ENCODE data around the gene PATL2. TPM values are rescaled to one million over a fixed set of nuclear protein-coding genes. Genes with fewer than 3 reads are reported as not detected.
A peak's percentile ranks its signal among the peaks of the same experiment; 100 is the strongest.
"Not testable (repeated sequence)": the region's sequence is repeated elsewhere in the genome, so short reads cannot be mapped to it uniquely, and the experiment has no call there.

The PATL2 gene
- total RNA-seq, 2 experiments from 2014 or later: 4.8 to 8.8 TPM

DNA sequence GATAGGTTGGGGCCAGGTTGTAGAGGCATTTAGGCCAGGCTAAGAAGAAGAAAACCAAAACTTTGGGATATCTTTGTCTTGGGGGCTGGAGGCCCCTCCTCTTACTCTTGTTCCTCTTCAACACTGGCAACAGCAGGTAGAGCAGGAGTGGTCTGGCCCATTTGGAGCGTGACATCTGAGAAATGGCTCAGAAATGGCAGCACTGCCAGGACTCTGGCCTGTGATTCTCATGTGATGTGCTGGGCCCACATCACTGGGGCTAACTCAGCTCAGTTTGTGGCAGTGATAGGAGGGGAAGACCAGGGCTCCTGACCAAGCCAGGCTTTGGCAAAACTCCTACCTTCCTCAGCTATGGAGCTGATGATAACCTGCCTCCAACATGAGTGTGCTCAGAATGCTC is 18.5 kb downstream of the PATL2 start:
- no peaks in the 10 kb centered on the region for H3K9me3 ChIP-seq (ENCODE audit: low read length)
- no peak overlapping the region for H2AFZ ChIP-seq (ENCODE audit: low read length)
- no TSS peak for BruUV-seq (replicated peaks)
- H3K4me2 ChIP-seq (ENCODE audit: low read length): no peak overlapping the region
- ChIA-PET CTCF (ENCODE audit: unreplicated experiment) (no interaction called here), POLR2A (no interaction called here)
- no peaks in the 10 kb centered on the region for H3K79me2 ChIP-seq (ENCODE audit: insufficient read depth, low read depth, low read length)
- H3K4me1 ChIP-seq (ENCODE audit: insufficient read depth, low read length, poor library complexity, severe bottlenecking): no peaks in the 10 kb centered on the region
- no peaks in the 10 kb centered on the region for H3K36me3 ChIP-seq (ENCODE audit: insufficient read depth, low read length)
- H3K27ac ChIP-seq (ENCODE audit: low read depth, low read length, poor library complexity, severe bottlenecking): no peak overlapping the region
- no peaks in the 10 kb centered on the region for H4K20me1 ChIP-seq (ENCODE audit: insufficient read depth, low read length)
- intact Hi-C loops (cut with micrococcal nuclease; ENCODE audit: unreplicated experiment): no loop called here
- no peak for TF ChIP-seq EZH2phosphoT487 (IDR thresholded peaks at IDR 0.05; ENCODE audit: borderline replicate concordance, low read depth, low read length)
- TF ChIP-seq, protein P1, sequence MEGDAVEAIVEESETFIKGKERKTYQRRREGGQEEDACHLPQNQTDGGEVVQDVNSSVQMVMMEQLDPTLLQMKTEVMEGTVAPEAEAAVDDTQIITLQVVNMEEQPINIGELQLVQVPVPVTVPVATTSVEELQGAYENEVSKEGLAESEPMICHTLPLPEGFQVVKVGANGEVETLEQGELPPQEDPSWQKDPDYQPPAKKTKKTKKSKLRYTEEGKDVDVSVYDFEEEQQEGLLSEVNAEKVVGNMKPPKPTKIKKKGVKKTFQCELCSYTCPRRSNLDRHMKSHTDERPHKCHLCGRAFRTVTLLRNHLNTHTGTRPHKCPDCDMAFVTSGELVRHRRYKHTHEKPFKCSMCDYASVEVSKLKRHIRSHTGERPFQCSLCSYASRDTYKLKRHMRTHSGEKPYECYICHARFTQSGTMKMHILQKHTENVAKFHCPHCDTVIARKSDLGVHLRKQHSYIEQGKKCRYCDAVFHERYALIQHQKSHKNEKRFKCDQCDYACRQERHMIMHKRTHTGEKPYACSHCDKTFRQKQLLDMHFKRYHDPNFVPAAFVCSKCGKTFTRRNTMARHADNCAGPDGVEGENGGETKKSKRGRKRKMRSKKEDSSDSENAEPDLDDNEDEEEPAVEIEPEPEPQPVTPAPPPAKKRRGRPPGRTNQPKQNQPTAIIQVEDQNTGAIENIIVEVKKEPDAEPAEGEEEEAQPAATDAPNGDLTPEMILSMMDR (conservative IDR thresholded peaks at IDR 0.05; ENCODE audit: low read length): no peak
- H3K9me2 ChIP-seq (ENCODE audit: insufficient read depth, low read length): no peaks in the 10 kb centered on the region
- DNase-seq (ENCODE audit: low spot score): no peak
- no peak overlapping the region for H3K4me3 ChIP-seq (ENCODE audit: low read depth, low read length, poor library complexity, severe bottlenecking)

DNA sequence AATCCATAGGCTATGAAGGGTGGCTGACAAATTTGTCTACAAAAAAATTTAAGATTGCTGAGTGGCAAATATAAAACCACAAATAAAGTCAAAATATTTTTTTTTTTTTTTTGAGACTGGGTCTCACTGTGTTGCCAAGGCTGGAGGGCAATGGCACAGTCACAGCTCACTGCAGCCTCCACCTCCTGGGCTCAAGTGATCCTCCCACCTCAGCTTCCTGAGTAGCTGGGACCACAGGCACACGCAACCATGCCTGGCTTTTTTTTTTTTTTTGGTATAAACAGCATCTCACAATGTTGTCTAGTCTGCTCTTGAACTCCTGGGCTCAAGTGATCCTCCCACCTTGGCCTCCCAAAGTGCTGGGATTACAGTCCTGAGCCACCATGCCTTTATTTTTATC is 20.9 kb downstream of the PATL2 start:
- H4K20me1 ChIP-seq (ENCODE audit: insufficient read depth, low read length); intact Hi-C loops (cut with micrococcal nuclease; ENCODE audit: unreplicated experiment); DNase-seq (ENCODE audit: low spot score); BruUV-seq (replicated peaks); H3K79me2 ChIP-seq (ENCODE audit: insufficient read depth, low read depth, low read length); H3K9me2 ChIP-seq (ENCODE audit: insufficient read depth, low read length); H2AFZ ChIP-seq (ENCODE audit: low read length); H3K4me3 ChIP-seq (ENCODE audit: low read depth, low read length, poor library complexity, severe bottlenecking); H3K36me3 ChIP-seq (ENCODE audit: insufficient read depth, low read length); H3K9me3 ChIP-seq (ENCODE audit: low read length); H3K27ac ChIP-seq (ENCODE audit: low read depth, low read length, poor library complexity, severe bottlenecking); H3K4me1 ChIP-seq (ENCODE audit: insufficient read depth, low read length, poor library complexity, severe bottlenecking); H3K4me2 ChIP-seq (ENCODE audit: low read length): not testable (repeated sequence)
- ChIA-PET POLR2A (interaction anchor here (0.6 to 1.3 kb wide), 4 partner anchors 9 to 47 kb away, joined by 3 to 4 read pairs (median 4); partner anchors contain the start of gene SPG11), CTCF (ENCODE audit: unreplicated experiment) (interaction anchor here (0.6 kb wide), 1 partner anchor 1100 kb away, joined by 7 read pairs; no protein-coding TSS in a partner anchor)

DNA sequence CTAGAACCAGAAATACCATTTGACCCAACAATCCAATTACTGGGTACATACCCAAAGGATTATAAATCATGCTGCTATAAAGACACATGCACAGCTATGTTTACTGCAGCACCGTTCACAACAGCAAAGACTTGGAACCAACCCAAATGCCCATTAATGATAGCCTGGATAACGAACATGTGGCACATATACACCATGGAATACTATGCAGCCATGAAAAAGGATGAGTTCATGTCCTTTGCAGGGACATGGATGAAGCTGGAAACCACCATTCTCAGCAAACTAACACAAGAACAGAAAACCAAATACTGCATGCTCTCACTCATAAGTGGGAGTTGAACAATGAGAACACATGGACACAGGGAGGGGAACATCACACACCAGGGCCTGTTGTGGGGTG is 21.8 kb downstream of the PATL2 start:
- H3K36me3 ChIP-seq (ENCODE audit: insufficient read depth, low read length); DNase-seq (ENCODE audit: low spot score); intact Hi-C loops (cut with micrococcal nuclease; ENCODE audit: unreplicated experiment); H3K4me2 ChIP-seq (ENCODE audit: low read length); H3K4me1 ChIP-seq (ENCODE audit: insufficient read depth, low read length, poor library complexity, severe bottlenecking); BruUV-seq (replicated peaks); H3K27ac ChIP-seq (ENCODE audit: low read depth, low read length, poor library complexity, severe bottlenecking); H2AFZ ChIP-seq (ENCODE audit: low read length); H4K20me1 ChIP-seq (ENCODE audit: insufficient read depth, low read length); H3K9me2 ChIP-seq (ENCODE audit: insufficient read depth, low read length); POLR2A ChIA-PET; H3K4me3 ChIP-seq (ENCODE audit: low read depth, low read length, poor library complexity, severe bottlenecking); H3K79me2 ChIP-seq (ENCODE audit: insufficient read depth, low read depth, low read length); H3K9me3 ChIP-seq (ENCODE audit: low read length); CTCF ChIA-PET (ENCODE audit: unreplicated experiment): not testable (repeated sequence)

DNA sequence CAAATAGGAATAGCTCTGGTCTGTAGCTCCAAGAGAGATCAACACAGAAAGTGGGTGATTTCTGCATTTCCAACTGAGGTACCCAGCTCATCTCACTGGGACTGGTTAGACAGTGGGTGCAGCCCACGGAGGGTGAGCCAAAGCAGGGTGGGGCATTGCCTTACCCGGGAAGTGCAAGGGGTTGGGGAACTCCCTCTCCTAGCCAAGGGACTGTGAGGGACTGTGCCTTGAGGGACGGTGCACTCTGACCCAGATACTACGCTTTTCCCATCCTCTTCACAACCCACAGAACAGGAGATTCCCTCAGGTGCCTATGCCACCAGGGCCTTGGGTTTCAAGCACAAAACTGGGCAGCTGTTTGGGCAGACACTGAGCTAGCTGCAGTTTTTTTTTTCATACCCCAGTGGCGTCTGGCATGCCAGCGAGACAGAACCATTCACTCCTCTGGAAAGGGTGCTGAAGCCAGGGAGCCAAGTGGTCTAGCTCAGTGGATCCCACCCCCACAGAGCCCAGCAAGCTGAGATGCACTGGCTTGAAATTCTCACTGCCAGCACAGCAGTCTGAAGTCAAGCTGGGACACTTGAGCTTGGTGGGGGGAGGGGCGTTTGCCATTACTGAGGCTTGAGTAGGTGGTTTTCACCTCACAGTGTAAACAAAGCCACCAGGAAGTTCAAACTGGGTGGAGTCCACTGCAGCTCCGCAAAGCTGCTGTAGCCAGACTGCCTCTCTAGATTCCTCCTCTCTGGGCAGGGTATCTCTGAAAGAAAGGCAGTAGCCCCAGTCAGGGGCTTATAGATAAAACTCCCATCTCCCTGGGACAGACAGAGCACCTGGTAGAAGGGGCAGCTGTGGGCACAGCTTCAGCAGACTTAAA is 28.1 kb downstream of the PATL2 start:
- H2AFZ ChIP-seq (ENCODE audit: low read length): peak overlapping the region; percentile 61; the same call in 1 of the 2 replicates

More for the DNA sequence above, 28.1 kb downstream of the PATL2 start:
- H3K27ac ChIP-seq (ENCODE audit: low read depth, low read length, poor library complexity, severe bottlenecking); BruUV-seq (replicated peaks); H4K20me1 ChIP-seq (ENCODE audit: insufficient read depth, low read length); H3K9me2 ChIP-seq (ENCODE audit: insufficient read depth, low read length); H3K4me3 ChIP-seq (ENCODE audit: low read depth, low read length, poor library complexity, severe bottlenecking); intact Hi-C loops (cut with micrococcal nuclease; ENCODE audit: unreplicated experiment); H3K9me3 ChIP-seq (ENCODE audit: low read length); H3K79me2 ChIP-seq (ENCODE audit: insufficient read depth, low read depth, low read length); H3K4me1 ChIP-seq (ENCODE audit: insufficient read depth, low read length, poor library complexity, severe bottlenecking); H3K36me3 ChIP-seq (ENCODE audit: insufficient read depth, low read length): not testable (repeated sequence)
- peak overlapping the region; percentile 8; the same call in 1 of the 2 replicates for H3K4me2 ChIP-seq (ENCODE audit: low read length)
- CTCF ChIA-PET (ENCODE audit: unreplicated experiment): interaction anchor here (1.0 kb wide), 1 partner anchor 19 kb away, joined by 3 read pairs; the partner anchor contains the start of gene SPG11
- POLR2A ChIA-PET: interaction anchor here (0.6 to 2.1 kb wide), 3 partner anchors 12 to 273 kb away, joined by 3 to 11 read pairs (median 3); no protein-coding TSS in a partner anchor
- peak; percentile 48 for DNase-seq (ENCODE audit: low spot score)

Data from OCI-LY7 (cell line).